Activated T-cell treated with anti-CD3 and anti-CD28 coated beads, Interleukin-2, amount 50 U/mL, for 4 hours (primary cell): ENCODE results near the gene METTL22. TPM values are rescaled to one million over a fixed set of nuclear protein-coding genes. Genes with fewer than 3 reads are reported as not detected.
A peak's percentile ranks its signal among the peaks of the same experiment; 100 is the strongest.

Source experiments
- ATAC-seq, 2 donors: fragments of 200-7000 bp; cut with Tn5 transposase; one replicate each; pipeline ENCODE4 v1.10.0; 2021
- DNase-seq: peaks from one replicate; pipeline ENCODE4 v3.0.0-alpha.2; 2020
- H3K27me3 Mint-ChIP-seq: one replicate; pipeline ENCODE4 v1.8.0; 2021; ENCODE audit warnings: low read depth, mixed read lengths
- H3K36me3 Mint-ChIP-seq: one replicate; pipeline ENCODE4 v1.8.0; 2022; ENCODE audit warnings: mixed read lengths; ENCODE audit not compliant: insufficient read depth
- H3K4me1 Mint-ChIP-seq: one replicate; pipeline ENCODE4 v1.8.0; 2021; ENCODE audit warnings: low read depth, mixed read lengths
- H3K4me3 Mint-ChIP-seq: one replicate; pipeline ENCODE4 v1.8.0; 2021; ENCODE audit warnings: mild to moderate bottlenecking, moderate library complexity, mixed read lengths
- H3K9me3 Mint-ChIP-seq: one replicate; pipeline ENCODE4 v1.8.0; 2021; ENCODE audit warnings: mixed read lengths
- total RNA-seq, 3 donors: library from RNA; stranded (reverse); gene quantifications; one replicate each; pipeline ENCODE4 v1.2.1, GENCODE V29; 2021

METTL22 gene
- 10 to 100 TPM; 18.7 to 20.0 (median 19.1) TPM for total RNA-seq

- Mint-ChIP-seq H3K4me3 (peak within 1 kb of the TSS; percentile 97), H3K36me3 (peaks cover 4% of the 10 kb centered on the region), H3K9me3 (no peaks in the 10 kb centered on the region), H3K4me1 (peaks cover 21% of the 10 kb centered on the region), H3K27me3 (peaks cover 9% of the 10 kb centered on the region)
- DNase-seq (peak; percentile 91), ATAC-seq (peak; percentile 96)
Observed at GRCh38 chr16:8621572-8622314, at the start of gene METTL22. TSS of gene METTL22 (plus strand) at chr16:8621698. CDS start at chr16:8625666, 3,968 bp downstream.

GRCh38 chr16:8572063-8572918, 49.2 kb upstream of the METTL22 start:
- no peak for ATAC-seq
- no peak for DNase-seq
- Mint-ChIP-seq H3K9me3 (no peaks in the 10 kb centered on the region), H3K36me3 (no peaks in the 10 kb centered on the region), H3K4me3 (no peak overlapping the region), H3K27me3 (peaks cover 37% of the 10 kb centered on the region), H3K4me1 (peaks cover 2% of the 10 kb centered on the region)

GRCh38 chr16:8572919-8573724, 48.4 kb upstream of the METTL22 start:
- Mint-ChIP-seq H3K9me3 (no peaks in the 10 kb centered on the region), H3K4me3 (no peak overlapping the region), H3K36me3 (no peaks in the 10 kb centered on the region), H3K27me3 (peaks cover 40% of the 10 kb centered on the region), H3K4me1 (no peaks in the 10 kb centered on the region)
- no peak for ATAC-seq
- DNase-seq = no peak

- Mint-ChIP-seq H3K36me3 (no peaks in the 10 kb centered on the region), H3K27me3 (peaks cover 36% of the 10 kb centered on the region)
Observed at GRCh38 chr16:8575399-8575798, 46.1 kb upstream of the METTL22 start.

GRCh38 chr16:8576141-8577004, 45.1 kb upstream of the METTL22 start:
- Mint-ChIP-seq H3K27me3 (peaks cover 31% of the 10 kb centered on the region), H3K4me1 (no peaks in the 10 kb centered on the region), H3K4me3 (no peak overlapping the region), H3K36me3 (no peaks in the 10 kb centered on the region), H3K9me3 (no peaks in the 10 kb centered on the region)
- DNase-seq (no peak), ATAC-seq (no peak)

More at GRCh38 chr16:8575399-8575798, 46.1 kb upstream of the METTL22 start:
- DNase-seq = no peak
- Mint-ChIP-seq H3K9me3 (no peaks in the 10 kb centered on the region), H3K4me3 (no peak overlapping the region), H3K4me1 (no peaks in the 10 kb centered on the region)
- no peak for ATAC-seq

- no peaks in the 10 kb centered on the region for H3K4me1 Mint-ChIP-seq
- H3K9me3 Mint-ChIP-seq = no peaks in the 10 kb centered on the region
- H3K4me3 Mint-ChIP-seq = no peak overlapping the region
- DNase-seq (no peak), ATAC-seq (no peak)
- peaks cover 21% of the 10 kb centered on the region for H3K27me3 Mint-ChIP-seq
- no peaks in the 10 kb centered on the region for H3K36me3 Mint-ChIP-seq
Observed at GRCh38 chr16:8577678-8578304, 43.7 kb upstream of the METTL22 start.

- ATAC-seq (no peak), DNase-seq (no peak)
- Mint-ChIP-seq H3K36me3 (no peaks in the 10 kb centered on the region), H3K4me3 (no peak overlapping the region), H3K4me1 (no peaks in the 10 kb centered on the region), H3K9me3 (no peaks in the 10 kb centered on the region), H3K27me3 (peaks cover 17% of the 10 kb centered on the region)
Observed at GRCh38 chr16:8579559-8579958, 41.9 kb upstream of the METTL22 start.

GRCh38 chr16:8581831-8582580, 39.5 kb upstream of the METTL22 start:
- Mint-ChIP-seq H3K27me3 (peaks cover 23% of the 10 kb centered on the region), H3K36me3 (no peaks in the 10 kb centered on the region), H3K4me1 (no peaks in the 10 kb centered on the region), H3K4me3 (no peak overlapping the region), H3K9me3 (no peaks in the 10 kb centered on the region)
- no peak for DNase-seq
- no peak for ATAC-seq

GRCh38 chr16:8583199-8583598, 38.3 kb upstream of the METTL22 start:
- Mint-ChIP-seq H3K27me3 (peaks cover 29% of the 10 kb centered on the region), H3K4me1 (no peaks in the 10 kb centered on the region), H3K36me3 (no peaks in the 10 kb centered on the region), H3K4me3 (no peak overlapping the region), H3K9me3 (no peaks in the 10 kb centered on the region)
- DNase-seq (no peak), ATAC-seq (no peak)

- H3K4me3 Mint-ChIP-seq = no peak overlapping the region
Observed at GRCh38 chr16:8583732-8584131, 37.8 kb upstream of the METTL22 start.

GRCh38 chr16:8585041-8585440, 36.5 kb upstream of the METTL22 start:
- peaks cover 40% of the 10 kb centered on the region for H3K27me3 Mint-ChIP-seq
- no peak overlapping the region for H3K4me3 Mint-ChIP-seq
- no peaks in the 10 kb centered on the region for H3K36me3 Mint-ChIP-seq
- no peaks in the 10 kb centered on the region for H3K9me3 Mint-ChIP-seq
- ATAC-seq (no peak), DNase-seq (no peak)
- no peaks in the 10 kb centered on the region for H3K4me1 Mint-ChIP-seq

More at GRCh38 chr16:8583732-8584131, 37.8 kb upstream of the METTL22 start:
- Mint-ChIP-seq H3K9me3 (no peaks in the 10 kb centered on the region), H3K36me3 (no peaks in the 10 kb centered on the region), H3K27me3 (peaks cover 34% of the 10 kb centered on the region), H3K4me1 (no peaks in the 10 kb centered on the region)
- DNase-seq (no peak), ATAC-seq (no peak)

GRCh38 chr16:8585857-8586256, 35.6 kb upstream of the METTL22 start:
- Mint-ChIP-seq H3K9me3 (no peaks in the 10 kb centered on the region), H3K36me3 (no peaks in the 10 kb centered on the region), H3K27me3 (peaks cover 43% of the 10 kb centered on the region), H3K4me3 (no peak overlapping the region), H3K4me1 (no peaks in the 10 kb centered on the region)
- no peak for DNase-seq
- ATAC-seq = no peak
